Glomerular visceral epithelial cell (primary cell): Measurements from ENCODE around the gene SAMD4A.
"Not testable (repeated sequence)": the region's sequence is repeated elsewhere in the genome, so short reads cannot be mapped to it uniquely, and the experiment has no call there.

Experiments
- DNase-seq: peaks from one replicate; pipeline ENCODE4 v3.0.0-alpha.2; 2016; ENCODE audit errors: extremely low spot score

The SAMD4A gene

GRCh38 chr14:54784060-54784459, 217.1 kb downstream of the SAMD4A start:
- no peak for DNase-seq

GRCh38 chr14:54784657-54785056, 217.7 kb downstream of the SAMD4A start:
- no peak for DNase-seq

GRCh38 chr14:54785136-54785777, 218.3 kb downstream of the SAMD4A start:
- no peak for DNase-seq

GRCh38 chr14:54785778-54786770, 219.1 kb downstream of the SAMD4A start:
- DNase-seq = no peak

GRCh38 chr14:54786838-54787237, 219.9 kb downstream of the SAMD4A start:
- no peak for DNase-seq

GRCh38 chr14:54787261-54787660, 220.3 kb downstream of the SAMD4A start:
- DNase-seq = no peak

- DNase-seq = no peak
Observed at GRCh38 chr14:54788701-54789100, 221.8 kb downstream of the SAMD4A start.

- DNase-seq = no peak
Observed at GRCh38 chr14:54789166-54789565, 222.2 kb downstream of the SAMD4A start.

GRCh38 chr14:54789781-54790480, 223.0 kb downstream of the SAMD4A start:
- no peak for DNase-seq

GRCh38 chr14:54791001-54791400, 224.1 kb downstream of the SAMD4A start:
- no peak for DNase-seq

GRCh38 chr14:54792288-54792687, 225.4 kb downstream of the SAMD4A start:
- DNase-seq = no peak

GRCh38 chr14:54794159-54794558, 227.2 kb downstream of the SAMD4A start:
- no peak for DNase-seq

GRCh38 chr14:54794796-54795195, 227.9 kb downstream of the SAMD4A start:
- no peak for DNase-seq

GRCh38 chr14:54796961-54797360, 230.0 kb downstream of the SAMD4A start:
- DNase-seq = peak; percentile 56

- no peak for DNase-seq
Observed at GRCh38 chr14:54797556-54797955, 230.6 kb downstream of the SAMD4A start.

GRCh38 chr14:54797986-54798385, 231.1 kb downstream of the SAMD4A start:
- no peak for DNase-seq

- no peak for DNase-seq
Observed at GRCh38 chr14:54798465-54799124, 231.7 kb downstream of the SAMD4A start.

- DNase-seq = not testable (repeated sequence)
Observed at GRCh38 chr14:54801482-54801881, 234.6 kb downstream of the SAMD4A start.

GRCh38 chr14:54803396-54803795, 236.5 kb downstream of the SAMD4A start:
- no peak for DNase-seq

- no peak for DNase-seq
Observed at GRCh38 chr14:54803926-54804537, 237.1 kb downstream of the SAMD4A start.

GRCh38 chr14:54804538-54805041, 237.7 kb downstream of the SAMD4A start:
- DNase-seq = no peak
